NCI-H2196 treated with DMSO at 0.1 percent for 48 hours (cell line): ENCODE results near the gene PPP1R13B.
"Not testable (repeated sequence)": the region's sequence is repeated elsewhere in the genome, so short reads cannot be mapped to it uniquely, and the experiment has no call there.

Experiments used
- DNase-seq: peaks from one replicate; lab custom pipeline; 2025; ENCODE audit not compliant: unreplicated experiment; lab: John Stamatoyannopoulos, UW

PPP1R13B gene

GRCh38 chr14:103847451-103848174 is at the start of gene PPP1R13B:
PPP1R13B (minus strand) TSS chr14:103847575; CDS start chr14:103847307, 268 bp downstream.
- peak; percentile 52 for DNase-seq

DNA sequence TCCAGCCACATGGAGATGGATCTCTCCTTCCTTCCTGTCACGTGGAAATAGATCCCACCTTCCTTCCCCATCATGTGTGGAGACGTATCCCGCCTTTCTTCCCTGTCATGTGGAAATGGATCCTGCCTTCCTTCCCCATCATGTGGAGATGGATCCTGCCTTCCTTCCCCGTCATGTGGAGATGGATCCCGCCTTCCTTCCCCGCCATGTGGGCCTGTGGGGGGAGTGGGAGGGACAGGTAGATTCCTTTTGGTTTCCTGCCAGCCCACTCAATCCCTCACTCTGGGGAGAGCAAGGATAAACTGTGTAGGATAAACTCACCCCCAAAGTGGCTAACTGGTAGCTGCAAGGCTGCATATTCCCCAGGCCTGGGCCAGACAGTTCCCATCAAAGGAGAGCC is 49.2 kb upstream of the PPP1R13B start:
- no peak for DNase-seq

DNA sequence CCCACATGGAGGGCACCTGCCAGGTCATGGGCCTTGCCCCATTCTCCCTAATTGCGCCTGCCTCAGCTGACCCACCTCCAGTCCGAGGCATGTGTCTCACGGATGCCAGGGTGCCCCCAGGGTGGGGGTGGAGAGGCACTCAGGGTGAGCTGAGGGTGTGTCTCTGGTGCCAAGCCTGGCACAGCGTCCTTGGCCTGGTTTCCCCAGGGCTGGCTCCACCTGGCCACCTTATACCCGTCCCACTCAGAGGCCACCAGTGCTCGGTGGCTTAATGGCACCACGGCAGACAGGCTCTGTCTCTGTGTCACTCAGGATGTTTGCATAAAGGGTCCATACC is 47.3 kb upstream of the PPP1R13B start:
- no peak for DNase-seq

DNA sequence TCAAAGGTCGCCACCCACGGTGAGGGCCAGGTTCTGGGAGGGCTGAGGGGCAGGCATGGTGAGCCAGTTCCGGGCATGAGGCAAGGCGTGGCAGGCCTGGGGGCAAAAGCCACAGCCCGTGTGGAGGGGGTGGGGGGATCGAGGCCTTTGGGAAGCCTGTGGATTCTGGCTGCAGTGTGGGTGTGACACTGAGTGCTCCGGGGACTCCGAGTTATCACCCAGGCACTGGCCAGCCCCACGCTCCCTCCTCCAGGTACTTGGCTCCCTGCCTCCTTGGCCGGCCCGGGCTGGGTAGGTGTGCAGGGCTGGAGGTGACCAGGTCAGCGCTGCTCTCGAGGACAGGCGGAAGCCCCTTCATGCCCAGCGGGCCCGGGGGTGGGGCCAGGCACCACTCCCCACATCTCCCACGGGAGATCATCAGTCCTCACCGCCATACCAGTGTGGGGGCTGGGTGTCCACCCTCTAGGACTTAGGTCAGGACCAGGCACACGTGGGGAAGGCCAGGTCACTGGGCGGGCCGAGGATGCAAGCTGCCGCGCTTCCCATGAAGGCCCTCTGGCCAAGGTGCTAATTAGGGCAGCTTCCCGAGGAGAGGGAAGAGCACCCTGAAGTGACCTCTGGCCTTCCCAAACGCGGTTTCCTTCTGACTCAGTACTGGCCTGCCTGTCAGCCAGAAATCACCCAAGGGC is 46.8 kb upstream of the PPP1R13B start:
- no peak for DNase-seq

- DNase-seq: no peak
Measured at GRCh38 chr14:103892247-103892646, 44.9 kb upstream of the PPP1R13B start.

DNA sequence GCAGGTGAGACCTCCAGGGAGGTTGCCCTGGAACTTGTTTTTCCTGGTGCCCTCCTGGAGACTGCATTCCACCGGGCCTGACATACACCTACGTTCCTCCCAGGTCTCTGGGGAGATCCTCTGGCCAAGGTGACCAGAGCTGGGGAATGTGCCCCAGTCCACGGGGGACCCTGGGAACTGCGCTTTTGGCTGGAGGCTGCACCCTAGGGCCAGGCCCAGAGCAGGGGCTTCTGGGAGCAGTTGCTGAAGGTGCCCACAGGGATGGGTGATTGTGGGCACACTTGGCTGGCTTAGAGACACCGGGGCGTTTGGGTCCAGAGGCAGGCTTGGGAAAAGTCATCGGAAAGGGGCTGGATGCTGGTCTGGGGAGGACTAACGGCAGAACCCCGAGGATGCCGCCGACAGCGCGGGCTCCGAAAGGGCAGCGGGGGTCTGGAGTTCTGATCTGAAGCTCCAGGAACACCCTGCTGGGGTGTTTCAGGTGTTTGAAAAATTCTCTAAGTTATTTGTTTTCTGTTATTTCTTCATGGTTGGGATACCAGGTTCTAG is 44.4 kb upstream of the PPP1R13B start:
- DNase-seq: no peak

- DNase-seq: no peak
Measured at GRCh38 chr14:103890821-103891666, 43.7 kb upstream of the PPP1R13B start.

- DNase-seq: no peak
Measured at GRCh38 chr14:103890052-103890371, 42.6 kb upstream of the PPP1R13B start.

- DNase-seq: no peak
Measured at GRCh38 chr14:103889313-103890051, 42.1 kb upstream of the PPP1R13B start.

- DNase-seq: not testable (repeated sequence)
Measured at GRCh38 chr14:103889002-103889312, 41.6 kb upstream of the PPP1R13B start.

GRCh38 chr14:103887557-103888115 is 40.3 kb upstream of the PPP1R13B start:
- DNase-seq: no peak

- no peak for DNase-seq
Measured at GRCh38 chr14:103887170-103887501, 39.8 kb upstream of the PPP1R13B start.

GRCh38 chr14:103886304-103887169 is 39.2 kb upstream of the PPP1R13B start:
- DNase-seq: no peak

DNA sequence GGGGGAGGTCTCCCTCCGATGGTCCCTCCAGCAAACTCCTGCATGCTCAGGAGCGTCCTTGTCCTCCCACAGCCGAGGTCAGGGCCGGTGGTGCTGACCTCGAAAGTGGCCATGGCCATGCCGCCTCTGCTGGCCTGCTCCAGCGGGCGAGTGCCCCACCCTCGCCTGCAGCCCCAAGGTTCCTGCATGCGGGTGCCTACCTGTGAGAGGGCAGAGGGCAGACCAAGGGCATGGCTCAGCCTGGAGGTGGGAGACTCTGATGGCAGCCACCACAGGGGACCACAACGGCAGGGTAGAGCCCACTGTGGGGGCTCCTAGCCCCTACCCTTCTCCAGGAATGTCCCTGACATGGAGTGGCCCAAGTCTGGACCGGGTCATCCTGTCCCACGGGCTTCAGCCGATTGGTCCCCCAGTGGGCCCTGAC is 38.1 kb upstream of the PPP1R13B start:
- no peak for DNase-seq

GRCh38 chr14:103884854-103885253 is 37.5 kb upstream of the PPP1R13B start:
- no peak for DNase-seq

DNA sequence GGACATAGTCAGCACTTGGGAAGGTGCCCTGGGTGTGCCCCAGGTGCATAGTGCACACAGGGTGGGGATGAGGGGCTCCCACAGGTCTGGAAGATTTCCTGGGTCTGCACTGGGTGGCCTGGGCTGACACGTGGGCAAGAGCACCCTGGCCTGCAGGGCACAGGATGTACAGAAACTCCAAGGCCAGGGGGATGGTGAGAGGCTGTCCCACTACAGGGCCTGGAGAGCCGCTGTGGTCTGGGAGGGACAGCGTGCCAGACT is 35.8 kb upstream of the PPP1R13B start:
- DNase-seq: no peak

- no peak for DNase-seq
Measured at GRCh38 chr14:103882503-103883262, 35.3 kb upstream of the PPP1R13B start.

- no peak for DNase-seq
Measured at GRCh38 chr14:103881268-103882201, 34.2 kb upstream of the PPP1R13B start.
